ENCODE data around the gene FLRT2. TPM values are rescaled to one million over a fixed set of nuclear protein-coding genes. Genes with fewer than 3 reads are reported as not detected.

The FLRT2 gene
- total and polyA plus RNA-seq, 2 of the 4 experiments (the other 2 are of a cell fraction), result 10.2 to 13.1 TPM

DNA sequence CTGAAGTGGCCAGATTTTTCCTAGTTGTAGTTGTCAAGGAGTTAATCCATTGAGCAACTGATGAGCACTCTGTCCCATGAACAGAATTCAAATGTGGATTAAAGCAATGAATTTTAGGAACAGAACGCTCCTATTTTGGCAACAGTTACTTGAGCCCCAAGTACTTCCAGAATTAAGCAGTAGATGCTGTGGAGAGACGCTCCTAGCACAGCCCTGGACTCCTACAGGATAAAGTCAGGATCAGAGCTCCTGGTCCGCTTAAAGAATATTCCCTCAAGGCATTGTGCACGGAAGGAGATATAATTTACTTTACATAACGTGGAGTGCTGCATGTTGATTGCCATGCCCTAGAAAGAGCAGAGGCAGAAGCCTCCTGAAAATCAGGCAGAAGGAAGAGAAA is 53.4 kb downstream of the FLRT2 start:
- ChIA-PET POLR2A (ENCODE audit: unreplicated experiment) (no interaction called here), CTCF (interaction anchor here (0.7 to 1.0 kb wide), 3 partner anchors 10 to 17 kb away, joined by 3 read pairs; no protein-coding TSS in a partner anchor)
- Histone ChIP-seq H3K56ac (ENCODE audit: extremely low read depth, insufficient read depth, low read length) (no peak overlapping the region), H2BK5ac (ENCODE audit: low read depth, low read length, poor library complexity, severe bottlenecking) (no peak overlapping the region), H3K4ac (ENCODE audit: low read depth, low read length) (0 out of 2 replicates have a peak overlapping the region, but pooled peaks have one; percentile 12), H4K91ac (ENCODE audit: insufficient read depth, low read depth, low read length) (peak overlapping the region; percentile 2; the same call in 1 of the 2 replicates), H3K27me3 (ENCODE audit: control insufficient read depth, insufficient read depth, low read length) (no peaks in the 10 kb centered on the region), H4K20me1 (ENCODE audit: insufficient read depth, low read length) (no peaks in the 10 kb centered on the region), H3K4me3 (ENCODE audit: insufficient read depth, low read depth, low read length) (no peak overlapping the region), H3K14ac (replicated peaks; ENCODE audit: low read depth, low read length) (0 out of 2 replicates have a peak overlapping the region, but pooled peaks have one; percentile 29), H3K79me1 (ENCODE audit: low read depth in 1 of 2, low read length in 2 of 2) (peaks cover 4 to 19% of the 10 kb centered on the region in 2 experiments; a peak in 2 of 4 replicates), H3K27ac (ENCODE audit: insufficient read depth, low read length) (no peak overlapping the region), H2AK9ac (replicated peaks; ENCODE audit: low read depth, low read length, poor library complexity) (no peak overlapping the region), H3K4me1 (ENCODE audit: control insufficient read depth, insufficient read depth, low read length) (peaks cover 11% of the 10 kb centered on the region), H2BK20ac (ENCODE audit: low read depth, low read length) (no peak overlapping the region), H3K9me1 (ENCODE audit: insufficient read depth, low read length) (peaks cover 8% of the 10 kb centered on the region), H3K9ac (ENCODE audit: low read depth, low read length) (no peak overlapping the region), H3K4me2 (ENCODE audit: low read depth, low read length) (no peak overlapping the region), H4K8ac (ENCODE audit: low read depth in 2 of 2, low read length in 2 of 2) (0 out of 4 replicates have a peak overlapping the region, but pooled peaks of 1 of the 2 experiments have one; percentile 1), H3K9me3 (ENCODE audit: control insufficient read depth, insufficient read depth, low read length) (no peaks in the 10 kb centered on the region), H2BK120ac (ENCODE audit: low read depth, low read length) (0 out of 2 replicates have a peak overlapping the region, but pooled peaks have one; percentile 10), H3K36me3 (ENCODE audit: control insufficient read depth, insufficient read depth, low read length) (peaks cover 3% of the 10 kb centered on the region), H4K5ac (ENCODE audit: low read depth, low read length) (peak overlapping the region; percentile 18; the same call in 1 of the 2 replicates), H2AFZ (replicated peaks; ENCODE audit: low read length, poor library complexity) (no peak overlapping the region), H2AK5ac (ENCODE audit: low read depth, low read length) (peak overlapping the region; percentile 40; the same call in 1 of the 2 replicates), H3K18ac (ENCODE audit: low read depth, low read length) (peak overlapping the region; percentile 37; the same call in 1 of the 2 replicates), H2BK15ac (ENCODE audit: low read depth, low read length) (no peak overlapping the region), H3K23ac (ENCODE audit: low read depth, low read length) (no peak overlapping the region)
- intact Hi-C loops (cut with micrococcal nuclease), result no loop called here
- no peak for TF ChIP-seq NFE2L2 (IDR thresholded peaks at IDR 0.05; ENCODE audit: low read depth, low read length)
- no peak for TF ChIP-seq RCOR1 (IDR thresholded peaks at IDR 0.05; ENCODE audit: insufficient replicate concordance, low read length)
- TF ChIP-seq MAFK (IDR thresholded peaks at IDR 0.05; ENCODE audit: low read depth, low read length), result no peak
- no peak for TF ChIP-seq POLR2A (IDR thresholded peaks at IDR 0.05; ENCODE audit: low read depth, low read length)
- TF ChIP-seq MXI1 (IDR thresholded peaks at IDR 0.05; ENCODE audit: borderline replicate concordance, low read depth, low read length), result no peak
- no peak for TF ChIP-seq BHLHE40 (IDR thresholded peaks at IDR 0.05; ENCODE audit: low read depth, low read length)
- TF ChIP-seq FOS (IDR thresholded peaks at IDR 0.05; ENCODE audit: low read depth, low read length), result no peak
- TF ChIP-seq RAD21 (IDR thresholded peaks at IDR 0.05; ENCODE audit: low read length), result no peak
- TF ChIP-seq CEBPB (IDR thresholded peaks at IDR 0.05; ENCODE audit: low read depth, low read length), result no peak
- no peak for TF ChIP-seq MAZ (IDR thresholded peaks at IDR 0.05; ENCODE audit: borderline replicate concordance, low read depth, low read length)
- TF ChIP-seq CTCF (conservative IDR thresholded peaks at IDR 0.05; ENCODE audit: low read depth, low read length), result no peak
- no peak for TF ChIP-seq CHD1 (IDR thresholded peaks at IDR 0.05; ENCODE audit: low read depth, low read length)
- TF ChIP-seq, protein P1, sequence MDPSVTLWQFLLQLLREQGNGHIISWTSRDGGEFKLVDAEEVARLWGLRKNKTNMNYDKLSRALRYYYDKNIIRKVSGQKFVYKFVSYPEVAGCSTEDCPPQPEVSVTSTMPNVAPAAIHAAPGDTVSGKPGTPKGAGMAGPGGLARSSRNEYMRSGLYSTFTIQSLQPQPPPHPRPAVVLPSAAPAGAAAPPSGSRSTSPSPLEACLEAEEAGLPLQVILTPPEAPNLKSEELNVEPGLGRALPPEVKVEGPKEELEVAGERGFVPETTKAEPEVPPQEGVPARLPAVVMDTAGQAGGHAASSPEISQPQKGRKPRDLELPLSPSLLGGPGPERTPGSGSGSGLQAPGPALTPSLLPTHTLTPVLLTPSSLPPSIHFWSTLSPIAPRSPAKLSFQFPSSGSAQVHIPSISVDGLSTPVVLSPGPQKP (IDR thresholded peaks at IDR 0.05; ENCODE audit: borderline replicate concordance, low read depth, low read length), result no peak
- no peak for TF ChIP-seq SMC3 (IDR thresholded peaks at IDR 0.05; ENCODE audit: low read depth, low read length)
- TF ChIP-seq, protein P2, sequence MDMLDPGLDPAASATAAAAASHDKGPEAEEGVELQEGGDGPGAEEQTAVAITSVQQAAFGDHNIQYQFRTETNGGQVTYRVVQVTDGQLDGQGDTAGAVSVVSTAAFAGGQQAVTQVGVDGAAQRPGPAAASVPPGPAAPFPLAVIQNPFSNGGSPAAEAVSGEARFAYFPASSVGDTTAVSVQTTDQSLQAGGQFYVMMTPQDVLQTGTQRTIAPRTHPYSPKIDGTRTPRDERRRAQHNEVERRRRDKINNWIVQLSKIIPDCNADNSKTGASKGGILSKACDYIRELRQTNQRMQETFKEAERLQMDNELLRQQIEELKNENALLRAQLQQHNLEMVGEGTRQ (IDR thresholded peaks at IDR 0.05; ENCODE audit: low read depth, low read length), result no peak
- no peak for TF ChIP-seq RFX5 (IDR thresholded peaks at IDR 0.05; ENCODE audit: low read depth, low read length)
- DNase-seq (no peak), ATAC-seq (ENCODE audit: low read depth) (no peak)
- BruUV-seq (replicated peaks), result no TSS peak
- in situ Hi-C loops (cut with MboI; ENCODE audit: low sequenced_read_pairs), result no loop called here
- dilution Hi-C loops (cut with HindIII; ENCODE audit: low sequenced_read_pairs, unreplicated experiment), result no loop called here
- no CpG with 5 or more reads among the region's 5 CpGs for whole genome bisulfite sequencing, 2 experiments (ENCODE audit: extremely low coverage in 2 of 2, insufficient read length in 1 of 2)
